LNCAP (cell line): ENCODE results near the gene ZNF768.

Experiments
- TF ChIP-seq, protein P1 (sequence below): fragments of 450-650 bp; IDR thresholded peaks from 2 replicates; pipeline ENCODE4 v1.5.1; 2017; ENCODE audit warnings: mild to moderate bottlenecking

The ZNF768 gene

DNA sequence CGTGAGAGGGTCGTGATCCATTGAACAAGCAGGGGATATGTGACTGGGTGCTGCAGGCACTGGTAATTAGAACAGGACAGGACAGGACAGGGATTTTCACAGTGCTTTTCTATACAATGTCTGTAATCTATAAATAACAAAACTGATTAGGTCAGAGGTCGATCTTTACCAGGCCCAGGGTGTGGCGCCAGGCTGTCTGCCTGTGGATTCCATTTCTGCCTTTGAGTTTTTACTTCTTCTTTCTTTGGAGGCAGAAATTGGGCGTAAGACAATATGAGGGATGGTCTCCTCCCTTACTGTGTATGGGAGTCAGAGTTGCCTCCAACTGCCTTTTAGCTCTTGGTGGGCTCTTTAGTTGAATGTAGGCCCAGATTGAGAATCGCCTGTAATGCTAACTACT lies 33.3 kb upstream of the ZNF768 start:
- TF ChIP-seq, protein P1, sequence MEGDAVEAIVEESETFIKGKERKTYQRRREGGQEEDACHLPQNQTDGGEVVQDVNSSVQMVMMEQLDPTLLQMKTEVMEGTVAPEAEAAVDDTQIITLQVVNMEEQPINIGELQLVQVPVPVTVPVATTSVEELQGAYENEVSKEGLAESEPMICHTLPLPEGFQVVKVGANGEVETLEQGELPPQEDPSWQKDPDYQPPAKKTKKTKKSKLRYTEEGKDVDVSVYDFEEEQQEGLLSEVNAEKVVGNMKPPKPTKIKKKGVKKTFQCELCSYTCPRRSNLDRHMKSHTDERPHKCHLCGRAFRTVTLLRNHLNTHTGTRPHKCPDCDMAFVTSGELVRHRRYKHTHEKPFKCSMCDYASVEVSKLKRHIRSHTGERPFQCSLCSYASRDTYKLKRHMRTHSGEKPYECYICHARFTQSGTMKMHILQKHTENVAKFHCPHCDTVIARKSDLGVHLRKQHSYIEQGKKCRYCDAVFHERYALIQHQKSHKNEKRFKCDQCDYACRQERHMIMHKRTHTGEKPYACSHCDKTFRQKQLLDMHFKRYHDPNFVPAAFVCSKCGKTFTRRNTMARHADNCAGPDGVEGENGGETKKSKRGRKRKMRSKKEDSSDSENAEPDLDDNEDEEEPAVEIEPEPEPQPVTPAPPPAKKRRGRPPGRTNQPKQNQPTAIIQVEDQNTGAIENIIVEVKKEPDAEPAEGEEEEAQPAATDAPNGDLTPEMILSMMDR = no peak

DNA sequence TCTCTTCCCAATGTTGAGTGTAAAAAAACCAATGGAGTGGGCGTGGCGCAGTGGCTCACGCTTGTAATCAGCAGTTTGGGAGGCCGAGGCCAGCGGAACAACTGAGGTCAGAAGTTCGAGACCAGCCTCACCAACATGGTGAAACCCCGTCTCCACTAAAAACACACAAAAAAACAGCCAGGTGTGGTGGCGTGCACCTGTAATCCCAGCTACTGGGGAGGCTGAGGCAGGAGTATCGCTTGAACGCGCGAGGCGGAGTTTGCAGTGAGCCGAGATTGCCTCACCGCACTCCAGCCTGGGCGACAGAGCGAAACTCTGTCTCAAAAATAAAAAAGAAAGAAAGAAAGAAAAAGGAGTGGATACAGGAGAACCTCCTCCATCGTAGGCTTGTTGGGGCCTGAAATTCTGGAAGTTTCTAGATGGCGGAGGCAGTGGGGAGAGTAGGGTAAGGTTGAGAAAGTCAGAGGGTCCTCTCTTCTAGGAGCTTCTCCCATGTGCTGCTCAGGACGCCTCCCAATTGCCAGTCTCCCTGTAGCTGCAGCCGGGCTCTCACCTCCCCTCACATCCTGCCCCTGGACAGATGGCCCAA lies 32.5 kb upstream of the ZNF768 start:
- TF ChIP-seq, protein P1 = no peak

DNA sequence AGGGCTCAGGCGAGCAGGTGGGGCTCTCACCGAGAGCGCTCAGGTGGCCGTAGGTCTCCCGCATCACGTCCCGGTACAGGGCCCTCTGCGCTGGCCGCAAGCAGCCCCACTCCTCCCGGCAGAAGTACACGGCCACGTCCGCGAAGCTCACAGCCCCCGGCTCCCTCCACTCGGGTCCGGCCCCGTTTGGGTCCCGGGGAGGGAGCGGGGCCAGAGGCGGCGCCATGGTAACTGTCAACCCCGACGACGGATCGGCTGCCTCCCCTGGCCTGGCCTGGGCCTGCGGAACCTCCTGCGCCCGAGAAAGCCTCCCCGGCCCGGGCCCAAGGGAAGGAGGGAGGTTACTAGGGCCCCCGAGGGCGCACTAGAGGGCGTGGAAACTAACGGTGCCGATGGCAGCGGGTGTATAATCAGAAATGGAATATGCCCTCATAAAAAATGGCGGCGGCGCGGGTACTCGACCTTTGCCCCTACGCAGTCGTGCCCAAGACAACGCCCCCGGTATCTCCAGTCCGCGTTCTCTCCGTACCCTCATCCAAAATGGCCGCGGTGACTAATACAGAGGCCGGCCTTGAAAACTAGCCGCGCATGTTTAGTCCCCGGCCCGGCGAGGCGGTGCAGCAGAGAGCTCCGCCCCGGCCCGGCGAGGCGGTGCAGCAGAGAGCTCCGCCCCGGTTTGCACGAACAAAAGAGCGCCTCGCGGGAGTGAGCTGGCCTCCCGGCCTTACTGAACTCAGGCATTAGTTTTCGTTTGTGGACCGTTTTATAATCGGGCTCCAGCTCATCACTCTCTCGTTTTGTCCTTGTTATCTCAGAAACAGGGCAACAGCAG lies 31.8 kb upstream of the ZNF768 start, which contains the start of gene ZNF764:
Gene ZNF764 (minus strand): TSS at position 418 of the 832 bp plus-strand sequence. CDS start 192 bp downstream, at position 226.
- TF ChIP-seq, protein P1 = no peak

DNA sequence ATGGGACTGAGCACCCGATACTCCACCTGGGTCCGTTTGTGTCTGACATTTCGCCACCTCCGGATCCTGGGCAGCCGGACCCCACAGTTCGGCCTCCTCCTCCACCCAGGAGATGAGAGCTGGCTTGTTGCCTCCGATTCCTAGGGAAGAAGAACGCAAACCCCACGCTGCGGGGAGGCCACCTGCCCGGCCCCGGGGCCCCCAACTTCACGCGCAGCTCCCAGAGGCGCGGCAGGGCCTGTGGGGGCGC lies 31.3 kb upstream of the ZNF768 start:
- TF ChIP-seq, protein P1 = no peak

DNA sequence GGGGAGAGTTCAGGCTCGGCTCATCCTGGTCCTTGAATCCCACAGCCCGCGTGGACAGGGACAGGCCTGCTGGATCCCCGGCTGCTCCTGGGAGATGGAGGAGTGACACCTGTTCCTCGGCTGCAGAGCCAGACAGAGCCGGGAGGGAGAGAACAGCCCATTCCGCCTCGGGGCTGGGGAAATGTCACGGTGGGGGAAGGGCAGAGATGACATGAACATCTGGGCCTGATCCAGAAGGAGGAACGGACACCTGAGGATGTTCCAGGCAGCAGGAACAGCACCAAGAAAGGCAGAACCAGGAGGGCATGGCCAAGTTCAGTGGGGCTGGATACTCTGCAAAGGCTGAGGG lies 29.7 kb upstream of the ZNF768 start:
- TF ChIP-seq, protein P1 = no peak

DNA sequence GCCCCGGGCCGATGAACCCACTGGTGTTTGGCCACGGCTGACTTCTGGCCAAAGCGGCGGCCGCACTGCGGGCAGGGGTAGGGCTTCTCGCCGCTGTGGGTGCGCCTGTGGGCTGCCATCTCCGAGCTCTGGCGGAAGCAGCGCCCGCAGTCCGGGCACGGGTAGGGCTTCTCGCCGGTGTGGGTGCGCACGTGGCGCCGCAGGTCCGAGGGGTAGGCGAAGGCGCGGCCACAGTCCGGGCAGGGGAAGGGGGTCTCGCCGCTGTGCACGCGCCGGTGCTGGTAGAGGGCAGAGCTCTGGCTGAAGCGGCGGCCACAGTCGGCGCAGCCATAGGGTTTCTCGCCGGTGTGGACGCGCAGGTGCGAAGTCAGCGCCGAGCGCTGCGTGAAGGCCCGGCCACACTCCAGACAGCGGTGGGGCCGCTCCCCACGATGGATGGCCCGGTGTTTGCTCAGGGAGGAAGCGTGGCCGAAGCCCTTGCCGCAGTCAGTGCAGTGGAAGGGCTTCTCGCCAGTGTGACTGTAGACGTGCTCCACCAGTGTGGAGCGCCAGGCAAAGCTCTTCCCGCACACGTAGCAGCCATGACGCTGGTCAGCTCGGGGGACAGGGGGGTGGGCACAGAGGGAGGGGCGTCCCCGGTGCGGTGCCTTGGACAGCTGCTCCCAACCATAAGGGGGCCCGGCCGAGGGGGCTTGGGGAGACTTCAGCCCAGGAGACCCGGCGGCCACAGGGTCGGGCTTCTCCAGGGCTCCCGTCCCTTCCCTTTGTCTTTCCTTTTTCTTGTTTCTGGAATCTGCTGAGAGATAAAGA lies 29.2 kb upstream of the ZNF768 start:
- TF ChIP-seq, protein P1 = no peak

DNA sequence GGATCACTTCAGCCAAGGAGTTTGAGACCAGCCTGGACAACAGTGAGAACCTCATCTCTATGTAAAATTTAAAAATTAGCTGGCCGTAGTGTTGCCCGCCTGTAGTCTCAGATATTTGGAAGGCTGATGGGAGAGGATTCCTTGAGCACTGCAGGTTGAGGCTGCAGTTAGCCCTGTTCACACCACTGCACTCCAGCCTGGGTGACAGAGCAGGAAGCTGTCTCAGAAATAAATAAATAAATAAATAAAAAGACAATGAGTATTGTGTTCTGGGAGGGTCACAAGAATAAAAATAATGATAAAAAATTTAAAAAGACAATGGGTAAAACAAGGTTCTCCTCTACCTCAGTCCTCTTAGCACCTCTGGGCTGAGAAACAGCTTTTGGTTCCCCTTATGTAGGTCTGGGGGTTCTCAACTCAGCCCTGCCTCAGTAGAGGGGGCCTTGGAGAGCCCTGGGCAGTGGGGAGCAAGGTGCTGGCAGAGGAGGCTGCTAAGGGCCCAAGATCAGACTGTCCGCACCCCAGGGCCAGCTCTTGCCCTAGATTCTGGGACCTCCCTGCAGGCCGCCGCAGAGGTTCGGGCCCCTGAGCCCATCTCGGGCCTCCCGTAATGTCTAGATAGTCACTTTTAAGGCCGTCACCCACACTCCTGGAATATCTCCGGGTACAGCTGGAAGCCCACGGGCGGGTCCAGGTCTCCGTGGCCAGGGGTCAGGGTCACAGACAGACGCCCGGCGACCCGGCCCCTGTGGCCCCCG lies 28.4 kb upstream of the ZNF768 start:
- TF ChIP-seq, protein P1 = no peak
